SK-N-SH (cell line): Measurements from ENCODE around the gene SIT1. TPM values are rescaled to one million over a fixed set of nuclear protein-coding genes. Genes with fewer than 3 reads are reported as not detected.

Experiments used
- CTCF ChIA-PET: fragments of 300-600, 350-600 bp; formaldehyde crosslinking; extraction: SDS; loops from one replicate; lab custom pipeline; 2021; lab: Yijun Ruan, JAX
- POLR2A ChIA-PET: fragments of 350-600 bp; sonication (Branson Sonifier 250); formaldehyde crosslinking; extraction: SDS; loops from one replicate; lab custom pipeline; 2020; ENCODE audit warnings: antibody characterized with exemption, inconsistent platforms; lab: Yijun Ruan, JAX
- DNase-seq: peaks from one replicate; pipeline ENCODE4 v3.0.0; 2012
- H2AFZ ChIP-seq: fragments of 200-600 bp; sonication (generic); 2 replicates; pipeline ENCODE4 v1.8.1; 2016; ENCODE audit warnings: antibody characterized with exemption, mild to moderate bottlenecking, low read depth
- H3F3A ChIP-seq: fragments of 200-600 bp; sonication (generic); replicated peaks from 2 replicates; pipeline ENCODE3; 2016; ENCODE audit warnings: antibody characterized with exemption, mild to moderate bottlenecking; ENCODE audit not compliant: insufficient read depth
- H3K27ac ChIP-seq, 2 experiments: fragments of 200-500 bp in 1 of 2; fragments of 200-600 bp in 1 of 2; sonication (Bioruptor generic) in 1 of 2; sonication (generic), shearing (Covaris generic) in 1 of 2; 2 replicates each; pipeline versions ENCODE4 v1.5.1 to v1.6.1; 2014 to 2016; ENCODE audit warnings: low read depth in 2 of 2, inconsistent platforms in 1 of 2, low read length in 1 of 2, mild to moderate bottlenecking in 1 of 2, mixed read lengths in 1 of 2
- H3K27me3 ChIP-seq: fragments of 200-600 bp; sonication (generic), shearing (Covaris generic); 2 replicates; pipeline ENCODE4 v1.6.1; 2016; ENCODE audit warnings: mixed run types; ENCODE audit not compliant: insufficient read depth
- H3K36me3 ChIP-seq, 2 experiments: fragments of 200-500 bp in 1 of 2; fragments of 200-600 bp in 1 of 2; sonication (Bioruptor generic) in 1 of 2; sonication (generic) in 1 of 2; replicated peaks in 1 of 2; 2 replicates each; pipeline versions ENCODE3 to v1.5.1; 2014 to 2016; ENCODE audit warnings: low read length in 1 of 2, mild to moderate bottlenecking in 1 of 2; ENCODE audit not compliant: insufficient read depth in 2 of 2, control insufficient read depth in 1 of 2
- H3K4me1 ChIP-seq, 2 experiments: fragments of 200-500 bp in 1 of 2; fragments of 200-600 bp in 1 of 2; sonication (Bioruptor generic) in 1 of 2; sonication (generic), shearing (Covaris generic) in 1 of 2; 2 replicates each; pipeline versions ENCODE4 v1.5.1 to v1.6.1; 2014 to 2016; ENCODE audit warnings: low read depth in 1 of 2, low read length in 1 of 2, mixed run types in 1 of 2; ENCODE audit not compliant: insufficient read depth in 2 of 2, control insufficient read depth in 1 of 2
- H3K4me2 ChIP-seq: fragments of 200-600 bp; sonication (generic), shearing (Covaris generic); 2 replicates; pipeline ENCODE4 v1.6.1; 2017; ENCODE audit warnings: mixed run types
- H3K4me3 ChIP-seq, 2 experiments: fragments of 200-500 bp in 1 of 2; fragments of 200-600 bp in 1 of 2; sonication (Bioruptor generic) in 1 of 2; sonication (generic), shearing (Covaris generic) in 1 of 2; 2 replicates each; pipeline versions ENCODE4 v1.5.1 to v1.8.1; 2014 to 2016; ENCODE audit warnings: low read depth in 2 of 2, inconsistent platforms in 1 of 2, low read length in 1 of 2, mild to moderate bottlenecking in 1 of 2, mixed read lengths in 1 of 2, moderate library complexity in 1 of 2
- H3K79me2 ChIP-seq: fragments of 200-600 bp; sonication (generic); 2 replicates; pipeline ENCODE4 v1.8.1; 2017; ENCODE audit warnings: mild to moderate bottlenecking; ENCODE audit not compliant: insufficient read depth
- H3K9ac ChIP-seq: fragments of 200-600 bp; sonication (generic); 2 replicates; pipeline ENCODE4 v1.6.1; 2017; ENCODE audit warnings: mixed run types
- H3K9me2 ChIP-seq: fragments of 200-600 bp; sonication (generic); 2 replicates; pipeline ENCODE4 v1.6.1; 2017; ENCODE audit warnings: mixed run types
- H3K9me3 ChIP-seq: fragments of 200-600 bp; sonication (generic); 2 replicates; pipeline ENCODE4 v1.6.1; 2017; ENCODE audit warnings: mixed run types, mild to moderate bottlenecking, moderate library complexity
- H4K20me1 ChIP-seq: fragments of 200-600 bp; sonication (generic); 2 replicates; pipeline ENCODE4 v1.6.1; 2017; ENCODE audit warnings: mild to moderate bottlenecking, mixed run types; ENCODE audit not compliant: insufficient read depth
- CHD2 ChIP-seq: fragments of 150-350 bp; IDR thresholded peaks from 2 replicates; pipeline ENCODE4 v1.6.1; 2018; ENCODE audit warnings: low read length; ENCODE audit not compliant: partially characterized antibody
- ELF1 ChIP-seq: IDR thresholded peaks from 2 replicates; pipeline ENCODE4 v1.4.0; 2012
- FOXM1 ChIP-seq: IDR thresholded peaks from 2 replicates; pipeline ENCODE4 v1.4.0; 2012; ENCODE audit warnings: low read depth, mild to moderate bottlenecking
- GATA2 ChIP-seq: sonication (generic); formaldehyde crosslinking; IDR thresholded peaks from 2 replicates; pipeline ENCODE4 v1.5.0; 2020; ENCODE audit warnings: mild to moderate bottlenecking, missing genetic modification reagents
- MEF2A ChIP-seq: IDR thresholded peaks from 2 replicates; pipeline ENCODE4 v1.4.0; 2012; ENCODE audit warnings: low read depth, borderline replicate concordance
- MXI1 ChIP-seq: IDR thresholded peaks from 2 replicates; pipeline ENCODE4 v1.6.1; 2012; ENCODE audit warnings: mild to moderate bottlenecking, low read depth, low read length, improper control_type of control experiment
- NFIC ChIP-seq: IDR thresholded peaks from 2 replicates; pipeline ENCODE4 v1.4.0; 2012; ENCODE audit warnings: borderline replicate concordance
- NRF1 ChIP-seq: IDR thresholded peaks from 2 replicates; pipeline ENCODE4 v1.6.1; 2012; ENCODE audit warnings: low read depth, mild to moderate bottlenecking, low read length
- PBX3 ChIP-seq: IDR thresholded peaks from 2 replicates; pipeline ENCODE4; 2012
- RAD21 ChIP-seq: IDR thresholded peaks from 2 replicates; pipeline ENCODE4 v1.6.1; 2012; ENCODE audit warnings: mild to moderate bottlenecking, low read length
- RCOR1 ChIP-seq: fragments of 150-350 bp; IDR thresholded peaks from 2 replicates; pipeline ENCODE4 v1.6.1; 2017; ENCODE audit warnings: antibody characterized with exemption, low read length
- RXRA ChIP-seq: IDR thresholded peaks from 2 replicates; pipeline ENCODE4 v1.4.0; 2012; ENCODE audit warnings: low read depth, mild to moderate bottlenecking, borderline replicate concordance
- SMC3 ChIP-seq: IDR thresholded peaks from 2 replicates; pipeline ENCODE4 v1.6.1; 2012; ENCODE audit warnings: low read depth, low read length, improper control_type of control experiment
- TAF1 ChIP-seq: IDR thresholded peaks from 2 replicates; pipeline ENCODE4 v1.6.1; 2012; ENCODE audit warnings: low read depth, mild to moderate bottlenecking, low read length, moderate library complexity, borderline replicate concordance
- TEAD4 ChIP-seq: IDR thresholded peaks from 2 replicates; pipeline ENCODE4 v1.4.0; 2012; ENCODE audit warnings: mild to moderate bottlenecking, borderline replicate concordance; ENCODE audit not compliant: insufficient read depth
- USF2 ChIP-seq: fragments of 150-350 bp; IDR thresholded peaks from 2 replicates; pipeline ENCODE4 v1.6.1; 2017; ENCODE audit warnings: antibody characterized with exemption, low read length, low read depth, borderline replicate concordance
- WGBS: methylation state at CpG from one replicate; pipeline ENCODE4 v1.1.6; 2017; ENCODE audit warnings: low lambda C conversion rate; 5-methylcytosine and 5-hydroxymethylcytosine counted together
- polyA plus RNA-seq, 3 experiments: library from polyadenylated mRNA; depleted of rRNA; stranded (reverse); fragments of >200 nt; gene quantifications; 2 replicates each; pipeline ENCODE4 v1.2.3, GENCODE V29; 2012
- TF ChIP-seq, protein P1 (sequence below): fragments of 150-350 bp; IDR thresholded peaks from 2 replicates; pipeline ENCODE4 v1.6.1; 2016; ENCODE audit warnings: mild to moderate bottlenecking, low read depth, low read length
- TF ChIP-seq, protein P2 (sequence below): IDR thresholded peaks from 2 replicates; pipeline ENCODE4 v1.4.0; 2012; ENCODE audit warnings: low read depth

The SIT1 gene
- polyA plus RNA-seq, 1 of the 3 experiments (the other 2 are of a cell fraction): not detected

- POLR2A ChIA-PET: interaction anchor here (1.0 to 1.7 kb wide), 2 partner anchors 11 to 22 kb away, joined by 3 to 4 read pairs; partner anchors contain the start of genes CCDC107 and RMRP
- TF ChIP-seq TAF1: no peak
- no peak for TF ChIP-seq MXI1
- no peak for TF ChIP-seq USF2
- no peak for TF ChIP-seq PBX3
- TF ChIP-seq FOXM1: no peak
- no peak for TF ChIP-seq MEF2A
- TF ChIP-seq GATA2 (CRISPR knock-in tag): no peak
- TF ChIP-seq RCOR1: no peak
- TF ChIP-seq, protein P1, sequence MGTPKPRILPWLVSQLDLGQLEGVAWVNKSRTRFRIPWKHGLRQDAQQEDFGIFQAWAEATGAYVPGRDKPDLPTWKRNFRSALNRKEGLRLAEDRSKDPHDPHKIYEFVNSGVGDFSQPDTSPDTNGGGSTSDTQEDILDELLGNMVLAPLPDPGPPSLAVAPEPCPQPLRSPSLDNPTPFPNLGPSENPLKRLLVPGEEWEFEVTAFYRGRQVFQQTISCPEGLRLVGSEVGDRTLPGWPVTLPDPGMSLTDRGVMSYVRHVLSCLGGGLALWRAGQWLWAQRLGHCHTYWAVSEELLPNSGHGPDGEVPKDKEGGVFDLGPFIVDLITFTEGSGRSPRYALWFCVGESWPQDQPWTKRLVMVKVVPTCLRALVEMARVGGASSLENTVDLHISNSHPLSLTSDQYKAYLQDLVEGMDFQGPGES: no peak
- TF ChIP-seq SMC3: no peak
- no peak for TF ChIP-seq ELF1
- TF ChIP-seq RXRA: no peak
- TF ChIP-seq RAD21: no peak
- TF ChIP-seq CHD2: no peak
- no peak for TF ChIP-seq TEAD4
- TF ChIP-seq NRF1: no peak
- TF ChIP-seq, protein P2, sequence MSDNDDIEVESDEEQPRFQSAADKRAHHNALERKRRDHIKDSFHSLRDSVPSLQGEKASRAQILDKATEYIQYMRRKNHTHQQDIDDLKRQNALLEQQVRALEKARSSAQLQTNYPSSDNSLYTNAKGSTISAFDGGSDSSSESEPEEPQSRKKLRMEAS: no peak
- TF ChIP-seq NFIC: no peak
- H4K20me1 ChIP-seq: peaks cover 15% of the 10 kb centered on the region
Measured at GRCh38 chr9:35679766-35680330, 29.1 kb upstream of the SIT1 start.

More at GRCh38 chr9:35679766-35680330, 29.1 kb upstream of the SIT1 start:
- H3F3A ChIP-seq: peaks cover 36% of the 10 kb centered on the region
- H3K9me2 ChIP-seq: no peaks in the 10 kb centered on the region
- no peak overlapping the region for H3K27ac ChIP-seq
- no peaks in the 10 kb centered on the region for H3K27me3 ChIP-seq
- WGBS: 96% methylated on average over 8 of the region's 8 CpGs
- H3K4me1 ChIP-seq: peaks cover 4 to 7% of the 10 kb centered on the region in 2 experiments; a peak in 1 of 4 replicates
- CTCF ChIA-PET: interaction anchor here (0.9 to 1.2 kb wide), 4 partner anchors 21 to 76 kb away, joined by 3 to 6 read pairs (median 4); partner anchors contain the start of genes CCDC107 and RMRP
- peaks cover 17 to 23% of the 10 kb centered on the region in 2 experiments for H3K36me3 ChIP-seq
- H3K9ac ChIP-seq: no peak overlapping the region
- H3K4me3 ChIP-seq: no peak overlapping the region
- no peak overlapping the region for H3K4me2 ChIP-seq
- no peak for DNase-seq
- H3K79me2 ChIP-seq: no peaks in the 10 kb centered on the region
- no peaks in the 10 kb centered on the region for H3K9me3 ChIP-seq
- no peak overlapping the region for H2AFZ ChIP-seq
